NCI-H1436 (cell line): Measurements from ENCODE around the gene SLC4A8.

Source experiments
- DNase-seq: peaks from one replicate; lab custom pipeline; 2025; lab: John Stamatoyannopoulos, UW

SLC4A8 gene

GRCh38 chr12:51527966-51528365 lies 103.3 kb downstream of the SLC4A8 start:
- DNase-seq: no peak

- DNase-seq: no peak
These were observed 104.4 kb downstream of the SLC4A8 start for GRCh38 chr12:51528852-51529650.

GRCh38 chr12:51529651-51529970 lies 105.0 kb downstream of the SLC4A8 start:
- no peak for DNase-seq

DNA sequence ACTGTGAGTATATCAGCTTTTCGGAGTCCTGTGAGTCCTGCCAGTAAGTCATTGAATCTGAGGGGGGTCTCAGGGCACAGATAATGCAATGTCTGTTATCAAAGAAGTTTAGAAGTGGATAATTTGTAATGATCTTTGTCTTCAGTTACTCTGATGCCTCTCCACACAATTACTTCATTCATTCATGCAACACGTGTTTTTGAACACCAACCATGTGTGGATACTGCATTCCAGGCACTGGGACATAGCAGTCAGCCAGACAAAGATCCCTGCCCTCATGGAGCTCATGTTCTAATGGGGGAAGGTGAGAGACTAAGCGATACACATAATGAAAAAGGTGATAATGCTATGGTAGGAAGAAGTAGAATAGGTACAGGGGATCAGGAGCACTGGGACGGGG lies 105.6 kb downstream of the SLC4A8 start:
- DNase-seq: no peak

- DNase-seq: no peak
These were observed 106.8 kb downstream of the SLC4A8 start for GRCh38 chr12:51531284-51531977.

- peak; percentile 84 for DNase-seq
These were observed 107.4 kb downstream of the SLC4A8 start for GRCh38 chr12:51531978-51532497.

- DNase-seq: peak; percentile 14
These were observed 109.2 kb downstream of the SLC4A8 start for GRCh38 chr12:51533799-51534198.

DNA sequence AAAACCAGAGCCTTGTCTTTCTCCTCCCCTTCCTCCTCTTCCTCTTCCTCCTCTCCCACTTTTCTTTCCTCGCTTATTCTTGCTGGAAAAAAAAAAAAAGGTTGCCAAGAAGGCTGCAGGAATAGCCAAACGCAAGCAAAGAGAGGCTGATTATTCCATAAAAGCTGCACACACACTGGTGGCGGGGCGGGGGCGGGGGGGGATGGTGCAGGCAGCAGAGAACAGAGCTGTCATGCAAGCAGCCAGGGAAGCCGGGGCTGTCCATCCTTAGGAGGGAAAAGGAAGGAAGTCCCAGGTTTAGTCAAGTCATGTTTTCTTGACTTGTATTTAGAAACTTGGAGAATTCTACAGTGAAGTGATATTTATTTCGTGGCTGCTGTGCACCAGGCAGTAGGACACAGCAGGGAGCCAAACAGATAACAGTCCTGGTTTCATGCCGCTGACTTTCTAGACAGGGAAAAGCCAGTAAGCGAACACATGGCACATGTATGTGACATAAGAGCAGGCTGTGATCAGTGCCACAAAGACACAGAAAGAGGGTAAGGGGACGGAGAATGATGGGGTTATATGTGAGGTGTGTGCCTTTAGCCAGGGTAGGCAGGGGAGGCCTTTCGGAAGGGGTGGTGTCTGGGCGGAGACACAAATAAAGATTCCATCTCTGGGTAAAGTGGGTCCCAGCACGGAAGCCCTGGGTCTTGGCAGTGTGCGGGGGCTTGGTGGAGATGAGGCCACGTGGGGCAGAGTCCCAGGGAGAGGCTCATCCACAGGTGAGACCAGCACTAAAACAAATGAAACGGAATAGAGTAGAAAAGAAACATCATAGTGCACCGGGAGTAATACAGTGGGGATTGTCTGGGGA lies 109.8 kb downstream of the SLC4A8 start:
- no peak for DNase-seq

- no peak for DNase-seq
These were observed 111.5 kb downstream of the SLC4A8 start for GRCh38 chr12:51536159-51536558.

GRCh38 chr12:51538149-51538548 lies 113.5 kb downstream of the SLC4A8 start:
- no peak for DNase-seq

- DNase-seq: no peak
These were observed 114.0 kb downstream of the SLC4A8 start for GRCh38 chr12:51538599-51538998.

GRCh38 chr12:51540996-51541395 lies 116.4 kb downstream of the SLC4A8 start:
- DNase-seq: no peak

DNA sequence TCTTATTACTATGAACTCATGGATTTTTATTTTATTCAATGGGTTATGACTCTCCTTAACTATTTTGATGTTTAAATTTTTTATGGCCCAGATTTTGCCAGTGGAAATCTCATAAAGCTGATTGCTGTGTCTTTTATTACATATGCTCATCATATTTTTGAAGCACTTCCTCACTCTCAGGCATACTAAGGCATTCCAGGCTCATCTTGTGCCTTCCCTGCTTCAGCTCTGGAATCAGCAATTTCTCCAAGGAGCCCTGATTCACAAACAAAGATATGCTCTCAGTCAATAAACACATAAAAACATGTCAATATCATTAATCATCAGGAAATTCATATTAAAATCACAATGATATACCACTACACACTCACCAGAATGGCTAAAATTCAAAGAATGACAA lies 121.5 kb downstream of the SLC4A8 start:
- no peak for DNase-seq

- no peak for DNase-seq
These were observed 123.0 kb downstream of the SLC4A8 start for GRCh38 chr12:51547606-51548005.

DNA sequence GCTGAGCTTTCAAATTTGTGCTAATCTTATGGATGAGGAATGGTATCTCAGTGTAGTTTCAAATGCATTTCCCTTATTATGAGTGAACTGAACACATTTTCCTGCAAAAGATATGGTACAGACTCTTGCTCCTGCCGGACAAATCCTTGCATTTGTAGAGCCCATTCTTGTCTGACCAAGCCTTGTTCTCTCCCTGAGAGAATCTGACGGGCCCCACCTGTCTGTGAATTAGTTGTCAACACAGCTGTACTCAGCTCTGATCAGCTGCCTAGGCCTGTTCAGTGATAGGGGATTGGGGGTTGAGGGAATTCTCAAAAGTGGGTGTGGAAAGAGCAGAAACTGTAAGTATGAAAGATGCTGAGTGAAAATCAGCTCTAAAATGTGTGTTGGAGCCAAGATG lies 123.6 kb downstream of the SLC4A8 start:
- DNase-seq: no peak

DNA sequence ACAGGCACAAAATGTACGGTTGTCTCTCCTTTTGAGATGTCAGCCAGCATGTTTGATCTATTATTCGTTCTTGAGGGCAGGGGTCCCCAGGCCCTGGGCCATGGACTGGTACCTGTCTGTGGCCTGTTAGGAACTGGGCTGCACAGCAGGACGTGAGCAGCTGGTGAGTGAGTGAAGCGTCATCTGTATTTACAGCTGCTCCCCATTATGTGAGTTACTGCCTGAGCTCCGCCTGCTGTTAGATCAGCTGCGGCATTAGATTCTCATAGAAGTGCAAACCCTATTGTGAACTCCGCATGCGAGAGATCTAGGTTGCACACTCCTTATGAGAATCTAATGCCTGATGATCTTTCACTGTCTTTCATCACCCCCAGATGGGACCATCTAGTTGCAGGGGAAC lies 125.0 kb downstream of the SLC4A8 start:
- DNase-seq: peak; percentile 37
